H9 (cell line): ENCODE measurements around the gene BACH2. TPM values are rescaled to one million over a fixed set of nuclear protein-coding genes. Genes with fewer than 3 reads are reported as not detected.

Experiments used
- DNase-seq: peaks from one replicate; pipeline ENCODE4 v3.0.0-alpha.2; 2017
- H2AFZ ChIP-seq: one replicate; pipeline ENCODE4 v1.6.1; 2013; ENCODE audit warnings: mild to moderate bottlenecking, low read length, control low read depth, moderate library complexity
- H2AK5ac ChIP-seq: 2 replicates; pipeline ENCODE4 v1.6.1; 2013; ENCODE audit warnings: low read length, control low read depth, mixed read lengths; ENCODE audit not compliant: insufficient read length
- H2BK120ac ChIP-seq: one replicate; pipeline ENCODE4 v1.6.1; 2013; ENCODE audit warnings: low read depth, mild to moderate bottlenecking, low read length, control low read depth, inconsistent platforms; ENCODE audit not compliant: poor library complexity, severe bottlenecking
- H2BK12ac ChIP-seq: 2 replicates; pipeline ENCODE4 v1.6.1; 2013; ENCODE audit warnings: low read length, control low read depth, mixed read lengths, low read depth; ENCODE audit not compliant: insufficient read length
- H2BK15ac ChIP-seq: 2 replicates; pipeline ENCODE4 v1.6.1; 2013; ENCODE audit warnings: low read depth, low read length, control low read depth
- H2BK20ac ChIP-seq: one replicate; pipeline ENCODE4 v1.6.1; 2013; ENCODE audit warnings: low read depth, mild to moderate bottlenecking, low read length, control low read depth, inconsistent platforms; ENCODE audit not compliant: poor library complexity, severe bottlenecking
- H2BK5ac ChIP-seq: 2 replicates; pipeline ENCODE4 v1.6.1; 2013; ENCODE audit warnings: low read length, control low read depth, mixed read lengths; ENCODE audit not compliant: insufficient read length
- H3K14ac ChIP-seq: 2 replicates; pipeline ENCODE4 v1.6.1; 2013; ENCODE audit warnings: low read length, control low read depth; ENCODE audit not compliant: insufficient read depth
- H3K18ac ChIP-seq: 2 replicates; pipeline ENCODE4 v1.6.1; 2013; ENCODE audit warnings: low read depth, mild to moderate bottlenecking, mixed read lengths, low read length, control low read depth; ENCODE audit not compliant: insufficient read length
- H3K23ac ChIP-seq: 2 replicates; pipeline ENCODE4 v1.6.1; 2013; ENCODE audit warnings: low read length, control low read depth, mixed read lengths, low read depth; ENCODE audit not compliant: insufficient read length
- H3K23me2 ChIP-seq: 2 replicates; pipeline ENCODE4 v1.6.1; 2013; ENCODE audit warnings: low read depth, mild to moderate bottlenecking, mixed read lengths, low read length, control low read depth; ENCODE audit not compliant: insufficient read length, poor library complexity, severe bottlenecking
- H3K27ac ChIP-seq: 2 replicates; pipeline ENCODE4 v1.5.1; 2013; ENCODE audit warnings: low read length, control low read depth, mixed read lengths, low read depth; ENCODE audit not compliant: insufficient read length
- H3K27me3 ChIP-seq: 2 replicates; pipeline ENCODE4 v1.6.1; 2013; ENCODE audit warnings: low read length, control low read depth, inconsistent platforms; ENCODE audit not compliant: insufficient read depth
- H3K4ac ChIP-seq: 2 replicates; pipeline ENCODE4 v1.6.1; 2013; ENCODE audit warnings: low read depth, mild to moderate bottlenecking, control low read depth, inconsistent platforms, low read length, moderate library complexity
- H3K4me1 ChIP-seq: 2 replicates; pipeline ENCODE4 v1.6.1; 2013; ENCODE audit warnings: low read length, control low read depth, inconsistent platforms; ENCODE audit not compliant: insufficient read depth
- H3K4me2 ChIP-seq: 2 replicates; pipeline ENCODE4 v1.6.1; 2013; ENCODE audit warnings: low read length, control low read depth, mixed read lengths; ENCODE audit not compliant: insufficient read length, insufficient read depth
- H3K56ac ChIP-seq: 2 replicates; pipeline ENCODE4 v1.6.1; 2013; ENCODE audit warnings: low read depth, mild to moderate bottlenecking, mixed read lengths, low read length, control low read depth; ENCODE audit not compliant: insufficient read length
- H3K79me1 ChIP-seq: 2 replicates; pipeline ENCODE4 v1.6.1; 2013; ENCODE audit warnings: low read depth, mild to moderate bottlenecking, moderate library complexity, low read length, control low read depth, inconsistent platforms; ENCODE audit not compliant: insufficient read depth, poor library complexity, severe bottlenecking
- H3K79me2 ChIP-seq: 2 replicates; pipeline ENCODE4 v1.6.1; 2013; ENCODE audit warnings: low read length, control low read depth, inconsistent platforms; ENCODE audit not compliant: insufficient read depth
- H3K9ac ChIP-seq: 2 replicates; pipeline ENCODE4 v1.6.1; 2013; ENCODE audit warnings: low read length, control low read depth, mixed read lengths; ENCODE audit not compliant: insufficient read length; ENCODE audit errors: extremely low read depth
- H3K9me3 ChIP-seq: one replicate; pipeline ENCODE4 v1.6.1; 2013; ENCODE audit warnings: low read depth, low read length, inconsistent platforms; ENCODE audit not compliant: control insufficient read depth
- H3T11ph ChIP-seq: one replicate; pipeline ENCODE4 v1.6.1; 2013; ENCODE audit warnings: mild to moderate bottlenecking, low read length, control low read depth, inconsistent platforms
- H4K20me1 ChIP-seq: one replicate; pipeline ENCODE4 v1.6.1; 2013; ENCODE audit not compliant: control insufficient read depth, insufficient read length, insufficient read depth
- H4K5ac ChIP-seq: 2 replicates; pipeline ENCODE4 v1.6.1; 2013; ENCODE audit warnings: low read depth, mild to moderate bottlenecking, mixed read lengths, low read length, control low read depth; ENCODE audit not compliant: insufficient read length
- H4K8ac ChIP-seq: replicated peaks from 2 replicates; pipeline ENCODE4 v1.6.1; 2013; ENCODE audit warnings: low read length, control low read depth, mixed read lengths, low read depth; ENCODE audit not compliant: insufficient read length
- H4K91ac ChIP-seq: 2 replicates; pipeline ENCODE4 v1.6.1; 2013; ENCODE audit warnings: low read depth, mild to moderate bottlenecking, moderate library complexity, mixed read lengths, low read length, control low read depth; ENCODE audit not compliant: insufficient read length
- H3K27ac Mint-ChIP-seq, 3 experiments: 2 replicates in 2 of 3; 3 replicates in 1 of 3; pipeline ENCODE4 v1.8.0; 2020 to 2021; ENCODE audit warnings: mixed read lengths in 3 of 3, mild to moderate bottlenecking in 1 of 3, moderate library complexity in 1 of 3
- H3K27me3 Mint-ChIP-seq: 2 replicates; pipeline ENCODE4 v1.8.0; 2021; ENCODE audit warnings: low read depth, mild to moderate bottlenecking, moderate library complexity, mixed read lengths
- H3K36me3 Mint-ChIP-seq, 3 experiments: 2 replicates in 2 of 3; 3 replicates in 1 of 3; pipeline ENCODE4 v1.8.0; 2020 to 2021; ENCODE audit warnings: low read depth in 3 of 3, mixed read lengths in 3 of 3; ENCODE audit not compliant: insufficient read depth in 1 of 3
- H3K4me1 Mint-ChIP-seq, 2 experiments: 2 replicates each; pipeline ENCODE4 v1.8.0; 2020; ENCODE audit warnings: mixed read lengths in 2 of 2
- H3K4me3 Mint-ChIP-seq, 2 experiments: 2 replicates in 1 of 2; 3 replicates in 1 of 2; pipeline ENCODE4 v1.8.0; 2020 to 2021; ENCODE audit warnings: mild to moderate bottlenecking in 2 of 2, mixed read lengths in 2 of 2, moderate library complexity in 1 of 2
- H3K9me3 Mint-ChIP-seq, 2 experiments: 2 replicates in 1 of 2; 3 replicates in 1 of 2; pipeline ENCODE4 v1.8.0; 2020; ENCODE audit warnings: mild to moderate bottlenecking in 2 of 2, mixed read lengths in 2 of 2, moderate library complexity in 1 of 2
- CTCF ChIP-seq: fragments of 200-600 bp; sonication (generic); conservative IDR thresholded peaks from 3 replicates; pipeline ENCODE4 v1.8.0; 2021; ENCODE audit warnings: antibody characterized with exemption, mild to moderate bottlenecking
- WGBS: extraction: QIAGEN DNeasy Blood & Tissue Kit; methylation state at CpG from one replicate; pipeline ENCODE4 v1.1.7; 2013; ENCODE audit warnings: missing lambda C conversion rate, low lambda C conversion rate, mixed read lengths; ENCODE audit not compliant: insufficient read length; ENCODE audit errors: extremely low coverage; 5-methylcytosine and 5-hydroxymethylcytosine counted together
- total RNA-seq: library from RNA; stranded (reverse); gene quantifications from 2 replicates; pipeline ENCODE4 v1.2.1, GENCODE V29; 2021

The BACH2 gene
- total RNA-seq, 1 experiment from 2014 or later, result 2.0 TPM

- Histone ChIP-seq H3K79me2 (no peaks in the 10 kb centered on the region), H3K27me3 (no peaks in the 10 kb centered on the region), H2BK12ac (no peak overlapping the region), H2AK5ac (no peak overlapping the region), H3K4me1 (no peaks in the 10 kb centered on the region), H4K20me1 (no peaks in the 10 kb centered on the region), H3K9ac (no peak overlapping the region), H3K23me2 (no peaks in the 10 kb centered on the region), H2AFZ (no peak overlapping the region), H4K8ac (no peak overlapping the region), H2BK5ac (no peak overlapping the region), H3K23ac (no peak overlapping the region), H3T11ph (no peak overlapping the region), H3K27ac (no peak overlapping the region), H3K9me3 (no peaks in the 10 kb centered on the region), H2BK20ac (no peak overlapping the region), H3K4ac (no peak overlapping the region), H4K5ac (no peak overlapping the region), H2BK15ac (no peak overlapping the region), H2BK120ac (no peak overlapping the region), H3K18ac (no peak overlapping the region), H4K91ac (no peak overlapping the region), H3K56ac (no peak overlapping the region), H3K14ac (no peak overlapping the region), H3K4me2 (no peak overlapping the region), H3K79me1 (no peaks in the 10 kb centered on the region)
- no peak for TF ChIP-seq CTCF
- Mint-ChIP-seq H3K27me3 (no peaks in the 10 kb centered on the region; the same call in none of the 2 replicates), H3K4me1 (peaks cover 0 to 4% of the 10 kb centered on the region in 2 experiments; a peak in 3 of 4 replicates), H3K36me3 (no peaks in the 10 kb centered on the region), H3K27ac (peak overlapping the region in 1 of 3 experiments; percentile 25; a peak in 1 of 7 replicates), H3K9me3 (no peaks in the 10 kb centered on the region), H3K4me3 (no peak overlapping the region)
- no peak for DNase-seq
- no CpG with 5 or more reads among the region's 5 CpGs for WGBS
Measured at GRCh38 chr6:89948876-89949275, 347.8 kb downstream of the BACH2 start.
